Activated CD4-positive, alpha-beta T cell treated with anti-CD3 and anti-CD28 coated beads, Interleukin-2, amount 10 ng/mL, durations not matched to agents 24 days and 14 days (primary cell): ENCODE data around the gene SELENOS. TPM values are rescaled to one million over a fixed set of nuclear protein-coding genes. Genes with fewer than 3 reads are reported as not detected.

Source experiments
- DNase-seq: peaks from one replicate; pipeline ENCODE4 v3.0.0; 2022
- H3K27ac Mint-ChIP-seq: one replicate; pipeline ENCODE4 v1.8.0; 2022; ENCODE audit warnings: mild to moderate bottlenecking, mixed read lengths
- H3K27me3 Mint-ChIP-seq: one replicate; pipeline ENCODE4 v1.8.0; 2022; ENCODE audit warnings: mixed read lengths
- H3K36me3 Mint-ChIP-seq: one replicate; pipeline ENCODE4 v1.8.0; 2022; ENCODE audit warnings: low read depth, mild to moderate bottlenecking, mixed read lengths
- H3K4me1 Mint-ChIP-seq: one replicate; pipeline ENCODE4 v1.8.0; 2021; ENCODE audit warnings: mixed read lengths
- H3K4me3 Mint-ChIP-seq: one replicate; pipeline ENCODE4 v1.8.0; 2022; ENCODE audit warnings: mild to moderate bottlenecking, moderate library complexity, mixed read lengths
- H3K9me3 Mint-ChIP-seq: one replicate; pipeline ENCODE4 v1.8.0; 2021; ENCODE audit warnings: mixed read lengths
- intact Hi-C: fragments of 100-400 bp; cut with micrococcal nuclease; formaldehyde crosslinking; loops from one replicate; pipeline ENCODE4 v1.15.1; 2023
- total RNA-seq: library from RNA; stranded (reverse); gene quantifications from 2 replicates; pipeline ENCODE4 v1.2.3, GENCODE V29; 2022

SELENOS gene
- total RNA-seq, 1 donor from 2014 or later, result 36.5 TPM

GRCh38 chr15:101244889-101245668 lies 32.2 kb downstream of the SELENOS start:
- peaks cover 56% of the 10 kb centered on the region for H3K36me3 Mint-ChIP-seq
- DNase-seq, result no peak
- H3K4me3 Mint-ChIP-seq, result peak overlapping the region; percentile 70
- peak overlapping the region; percentile 90 for H3K27ac Mint-ChIP-seq
- H3K27me3 Mint-ChIP-seq, result no peaks in the 10 kb centered on the region
- intact Hi-C loops, result no loop called here
- H3K4me1 Mint-ChIP-seq, result peaks cover 85% of the 10 kb centered on the region
- H3K9me3 Mint-ChIP-seq, result no peaks in the 10 kb centered on the region

GRCh38 chr15:101244036-101244781 lies 33.1 kb downstream of the SELENOS start:
- intact Hi-C loops, result no loop called here
- DNase-seq, result peak; percentile 68
- peaks cover 87% of the 10 kb centered on the region for H3K4me1 Mint-ChIP-seq
- peak overlapping the region; percentile 70 for H3K4me3 Mint-ChIP-seq
- H3K27ac Mint-ChIP-seq, result peak overlapping the region; percentile 90
- peaks cover 55% of the 10 kb centered on the region for H3K36me3 Mint-ChIP-seq
- H3K9me3 Mint-ChIP-seq, result no peaks in the 10 kb centered on the region
- no peaks in the 10 kb centered on the region for H3K27me3 Mint-ChIP-seq

GRCh38 chr15:101243420-101243819 lies 33.9 kb downstream of the SELENOS start:
- H3K4me1 Mint-ChIP-seq, result peaks cover 90% of the 10 kb centered on the region
- intact Hi-C loops, result no loop called here
- H3K9me3 Mint-ChIP-seq, result no peaks in the 10 kb centered on the region
- peak overlapping the region; percentile 90 for H3K27ac Mint-ChIP-seq
- peaks cover 55% of the 10 kb centered on the region for H3K36me3 Mint-ChIP-seq
- no peaks in the 10 kb centered on the region for H3K27me3 Mint-ChIP-seq
- DNase-seq, result peak; percentile 60
- peak overlapping the region; percentile 70 for H3K4me3 Mint-ChIP-seq

- DNase-seq, result no peak
- H3K9me3 Mint-ChIP-seq, result no peaks in the 10 kb centered on the region
- peaks cover 53% of the 10 kb centered on the region for H3K36me3 Mint-ChIP-seq
- peak overlapping the region; percentile 90 for H3K27ac Mint-ChIP-seq
- H3K27me3 Mint-ChIP-seq, result no peaks in the 10 kb centered on the region
- H3K4me1 Mint-ChIP-seq, result peaks cover 87% of the 10 kb centered on the region
- intact Hi-C loops, result loop anchor here (1.0 kb wide), 1 partner anchor 37 kb away; no protein-coding TSS in a partner anchor
- peak overlapping the region; percentile 70 for H3K4me3 Mint-ChIP-seq
These were observed 34.3 kb downstream of the SELENOS start for GRCh38 chr15:101242999-101243336.

- intact Hi-C loops, result loop anchor here (1.0 kb wide), 1 partner anchor 36 kb away; no protein-coding TSS in a partner anchor
- Mint-ChIP-seq H3K9me3 (no peaks in the 10 kb centered on the region), H3K27me3 (no peaks in the 10 kb centered on the region), H3K36me3 (peaks cover 53% of the 10 kb centered on the region), H3K27ac (peak overlapping the region; percentile 90), H3K4me3 (peak overlapping the region; percentile 70), H3K4me1 (peaks cover 83% of the 10 kb centered on the region)
- peak; percentile 91 for DNase-seq
These were observed 34.9 kb downstream of the SELENOS start for GRCh38 chr15:101242160-101242998.

- peak overlapping the region; percentile 26 for H3K4me3 Mint-ChIP-seq
- intact Hi-C loops, result no loop called here
- H3K36me3 Mint-ChIP-seq, result peaks cover 54% of the 10 kb centered on the region
- H3K27me3 Mint-ChIP-seq, result no peaks in the 10 kb centered on the region
- DNase-seq, result no peak
- peaks cover 75% of the 10 kb centered on the region for H3K4me1 Mint-ChIP-seq
- H3K9me3 Mint-ChIP-seq, result no peaks in the 10 kb centered on the region
- H3K27ac Mint-ChIP-seq, result no peak overlapping the region
These were observed 36.9 kb downstream of the SELENOS start for GRCh38 chr15:101240358-101240757.

- no peaks in the 10 kb centered on the region for H3K9me3 Mint-ChIP-seq
- peaks cover 71% of the 10 kb centered on the region for H3K4me1 Mint-ChIP-seq
- no peaks in the 10 kb centered on the region for H3K27me3 Mint-ChIP-seq
- intact Hi-C loops, result no loop called here
- peak overlapping the region; percentile 66 for H3K4me3 Mint-ChIP-seq
- H3K27ac Mint-ChIP-seq, result peak overlapping the region; percentile 85
- H3K36me3 Mint-ChIP-seq, result peaks cover 55% of the 10 kb centered on the region
- DNase-seq, result no peak
These were observed 37.6 kb downstream of the SELENOS start for GRCh38 chr15:101239724-101240136.

- no peak overlapping the region for H3K27ac Mint-ChIP-seq
- peaks cover 59% of the 10 kb centered on the region for H3K36me3 Mint-ChIP-seq
- no peak for DNase-seq
- peaks cover 59% of the 10 kb centered on the region for H3K4me1 Mint-ChIP-seq
- intact Hi-C loops, result no loop called here
- no peaks in the 10 kb centered on the region for H3K9me3 Mint-ChIP-seq
- no peak overlapping the region for H3K4me3 Mint-ChIP-seq
- H3K27me3 Mint-ChIP-seq, result no peaks in the 10 kb centered on the region
These were observed 40.0 kb downstream of the SELENOS start for GRCh38 chr15:101237251-101237650.

- Mint-ChIP-seq H3K4me1 (peaks cover 45% of the 10 kb centered on the region), H3K4me3 (no peak overlapping the region), H3K9me3 (peaks cover 7% of the 10 kb centered on the region), H3K27me3 (no peaks in the 10 kb centered on the region), H3K27ac (no peak overlapping the region), H3K36me3 (peaks cover 81% of the 10 kb centered on the region)
- no peak for DNase-seq
- intact Hi-C loops, result no loop called here
These were observed 43.5 kb downstream of the SELENOS start for GRCh38 chr15:101233651-101234280.

- intact Hi-C loops, result no loop called here
- no peak overlapping the region for H3K4me3 Mint-ChIP-seq
- peaks cover 13% of the 10 kb centered on the region for H3K9me3 Mint-ChIP-seq
- no peak for DNase-seq
- peak overlapping the region; percentile 22 for H3K27ac Mint-ChIP-seq
- H3K36me3 Mint-ChIP-seq, result peaks cover 85% of the 10 kb centered on the region
- H3K27me3 Mint-ChIP-seq, result no peaks in the 10 kb centered on the region
- H3K4me1 Mint-ChIP-seq, result peaks cover 46% of the 10 kb centered on the region
These were observed 44.6 kb downstream of the SELENOS start for GRCh38 chr15:101232677-101233076.

GRCh38 chr15:101228313-101228712 lies 49.0 kb downstream of the SELENOS start:
- DNase-seq, result no peak
- Mint-ChIP-seq H3K36me3 (peaks cover 74% of the 10 kb centered on the region), H3K4me3 (no peak overlapping the region), H3K27me3 (no peaks in the 10 kb centered on the region), H3K9me3 (peaks cover 13% of the 10 kb centered on the region), H3K27ac (peak overlapping the region; percentile 54), H3K4me1 (peaks cover 52% of the 10 kb centered on the region)
- intact Hi-C loops, result no loop called here

- no peaks in the 10 kb centered on the region for H3K27me3 Mint-ChIP-seq
- H3K36me3 Mint-ChIP-seq, result peaks cover 56% of the 10 kb centered on the region
- H3K27ac Mint-ChIP-seq, result peak overlapping the region; percentile 26
- H3K9me3 Mint-ChIP-seq, result peaks cover 13% of the 10 kb centered on the region
- H3K4me1 Mint-ChIP-seq, result peaks cover 51% of the 10 kb centered on the region
- no peak overlapping the region for H3K4me3 Mint-ChIP-seq
- DNase-seq, result no peak
- intact Hi-C loops, result loop anchor here (2.0 kb wide), 1 partner anchor 19 kb away; no protein-coding TSS in a partner anchor
These were observed 51.6 kb downstream of the SELENOS start for GRCh38 chr15:101225658-101226057.
